IPS-15b (cell line): Measurements from ENCODE around the gene ZNF410.
"Not testable (repeated sequence)": the region's sequence is repeated elsewhere in the genome, so short reads cannot be mapped to it uniquely, and the experiment has no call there.

Experiments
- H3K27me3 ChIP-seq: one replicate; pipeline ENCODE4 v1.6.1; 2013; ENCODE audit warnings: low read length; ENCODE audit not compliant: control insufficient read depth, insufficient read depth
- H3K36me3 ChIP-seq: one replicate; pipeline ENCODE4 v1.6.1; 2013; ENCODE audit warnings: low read length; ENCODE audit not compliant: control insufficient read depth, insufficient read depth
- H3K4me1 ChIP-seq: one replicate; pipeline ENCODE4 v1.6.1; 2013; ENCODE audit warnings: mild to moderate bottlenecking, low read length; ENCODE audit not compliant: control insufficient read depth, insufficient read depth
- H3K4me3 ChIP-seq: one replicate; pipeline ENCODE4 v1.5.1; 2013; ENCODE audit warnings: low read depth, low read length
- H3K9ac ChIP-seq: one replicate; pipeline ENCODE4 v1.6.1; 2013; ENCODE audit warnings: low read depth, mild to moderate bottlenecking, low read length
- H3K9me3 ChIP-seq: one replicate; pipeline ENCODE4 v1.6.1; 2013; ENCODE audit warnings: mild to moderate bottlenecking, low read length; ENCODE audit not compliant: control insufficient read depth, insufficient read depth

The ZNF410 gene, protein sequence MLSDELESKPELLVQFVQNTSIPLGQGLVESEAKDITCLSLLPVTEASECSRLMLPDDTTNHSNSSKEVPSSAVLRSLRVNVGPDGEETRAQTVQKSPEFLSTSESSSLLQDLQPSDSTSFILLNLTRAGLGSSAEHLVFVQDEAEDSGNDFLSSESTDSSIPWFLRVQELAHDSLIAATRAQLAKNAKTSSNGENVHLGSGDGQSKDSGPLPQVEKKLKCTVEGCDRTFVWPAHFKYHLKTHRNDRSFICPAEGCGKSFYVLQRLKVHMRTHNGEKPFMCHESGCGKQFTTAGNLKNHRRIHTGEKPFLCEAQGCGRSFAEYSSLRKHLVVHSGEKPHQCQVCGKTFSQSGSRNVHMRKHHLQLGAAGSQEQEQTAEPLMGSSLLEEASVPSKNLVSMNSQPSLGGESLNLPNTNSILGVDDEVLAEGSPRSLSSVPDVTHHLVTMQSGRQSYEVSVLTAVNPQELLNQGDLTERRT

DNA sequence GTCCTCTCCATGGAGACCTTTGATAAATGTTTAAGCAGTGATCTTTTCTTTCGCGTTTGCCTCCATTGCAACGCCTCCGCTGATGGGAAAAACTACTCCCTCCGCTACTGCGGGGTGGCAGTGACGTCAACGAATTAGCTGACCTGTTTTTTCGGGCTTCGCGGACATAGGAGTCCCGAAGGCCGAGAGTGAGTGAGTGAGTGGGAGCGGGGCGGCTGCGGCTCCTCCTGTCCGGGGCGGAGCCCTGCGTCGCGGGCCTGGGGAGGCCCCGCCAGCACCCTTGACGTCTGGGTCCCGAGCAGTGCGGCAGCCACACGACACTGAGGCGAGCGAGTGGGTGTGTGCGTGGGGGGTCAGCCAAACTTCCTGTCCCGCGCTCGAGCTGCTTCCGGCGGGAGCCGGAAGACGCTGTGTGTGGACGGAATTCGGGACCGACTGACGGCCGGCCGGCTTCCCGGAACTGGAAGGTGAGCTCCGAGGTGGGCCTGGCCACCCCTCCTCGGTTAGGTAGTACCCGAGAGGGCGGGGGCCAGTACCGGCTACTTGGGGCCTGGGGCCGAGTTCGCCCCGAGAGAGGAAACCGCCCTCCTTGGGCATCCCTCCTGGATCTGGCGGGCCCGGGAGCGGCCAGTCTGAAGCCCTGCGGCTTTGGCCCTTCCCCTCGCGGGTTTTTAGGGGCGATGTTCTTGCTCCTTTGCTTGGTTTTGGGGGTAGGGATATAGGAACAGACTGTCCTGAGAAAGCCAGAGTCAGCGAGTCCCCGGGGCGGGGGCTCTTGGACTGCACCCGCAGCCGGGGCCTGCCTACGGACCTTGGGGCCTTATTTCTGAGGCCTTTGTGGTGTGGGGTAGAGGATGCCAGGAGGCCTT, at the start of gene ZNF410:
Gene ZNF410 (plus strand): TSS at position 411 of the 869 bp plus-strand sequence. CDS start 5,317 bp downstream, outside the sequence.
- Histone ChIP-seq H3K27me3 (no peaks in the 10 kb centered on the region), H3K4me1 (no peaks in the 10 kb centered on the region), H3K9ac (peak within 1 kb of the TSS; percentile 89), H3K9me3 (no peaks in the 10 kb centered on the region), H3K4me3 (peak within 1 kb of the TSS; percentile 94), H3K36me3 (no peaks in the 10 kb centered on the region)

DNA sequence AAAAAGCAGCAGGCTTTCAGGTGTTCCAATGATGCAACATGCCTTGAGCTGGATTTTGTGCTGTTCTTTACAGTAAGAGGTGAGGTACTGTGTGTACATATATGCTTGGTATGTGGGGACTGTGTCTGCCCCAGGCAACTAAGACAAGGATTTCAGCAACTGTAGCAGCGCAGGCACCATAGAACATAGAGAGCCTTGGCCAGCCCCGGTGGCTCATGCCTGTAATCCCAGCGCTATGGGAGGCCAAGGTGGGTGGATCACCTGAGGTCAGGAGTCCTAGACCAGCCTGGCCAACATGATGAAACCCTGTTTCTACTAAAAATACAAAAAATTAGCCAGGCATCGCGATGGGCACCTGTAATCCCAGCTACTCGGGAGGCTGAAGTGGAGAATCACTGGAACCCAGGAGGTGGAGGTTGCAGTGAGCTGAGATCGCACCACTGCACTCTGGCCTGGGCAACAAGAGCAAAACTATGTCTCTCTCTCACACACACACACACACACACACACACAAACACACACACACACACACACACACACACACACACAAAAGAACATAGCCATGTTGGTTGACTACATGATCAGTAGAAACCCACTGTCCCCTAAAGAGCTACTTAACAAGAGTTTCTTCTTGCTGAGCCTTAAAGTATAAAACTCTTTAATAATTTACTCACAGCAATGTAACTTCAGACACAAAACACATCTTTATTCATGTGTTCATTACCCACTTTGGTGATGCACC, 48.2 kb upstream of the ZNF410 start:
- not testable (repeated sequence) for H3K4me3 ChIP-seq

GRCh38 chr14:73842201-73842600, 44.5 kb upstream of the ZNF410 start:
- no peak overlapping the region for H3K4me3 ChIP-seq
- no peak overlapping the region for H3K9ac ChIP-seq

More for the DNA sequence above, 48.2 kb upstream of the ZNF410 start:
- H3K4me1 ChIP-seq, result peaks cover 14% of the 10 kb centered on the region
- H3K9ac ChIP-seq, H3K36me3 ChIP-seq, H3K27me3 ChIP-seq, H3K9me3 ChIP-seq: not testable (repeated sequence)

GRCh38 chr14:73842851-73843250, 43.8 kb upstream of the ZNF410 start:
- Histone ChIP-seq H3K4me1 (no peaks in the 10 kb centered on the region), H3K9me3 (no peaks in the 10 kb centered on the region), H3K36me3 (no peaks in the 10 kb centered on the region), H3K9ac (no peak overlapping the region), H3K4me3 (no peak overlapping the region), H3K27me3 (no peaks in the 10 kb centered on the region)

More at GRCh38 chr14:73842201-73842600, 44.5 kb upstream of the ZNF410 start:
- Histone ChIP-seq H3K4me1 (no peaks in the 10 kb centered on the region), H3K9me3 (no peaks in the 10 kb centered on the region), H3K36me3 (no peaks in the 10 kb centered on the region), H3K27me3 (no peaks in the 10 kb centered on the region)

GRCh38 chr14:73843296-73843695, 43.4 kb upstream of the ZNF410 start:
- no peak overlapping the region for H3K4me3 ChIP-seq
- H3K36me3 ChIP-seq, result no peaks in the 10 kb centered on the region
- H3K9ac ChIP-seq, result no peak overlapping the region
- H3K4me1 ChIP-seq, result no peaks in the 10 kb centered on the region
- no peaks in the 10 kb centered on the region for H3K27me3 ChIP-seq
- no peaks in the 10 kb centered on the region for H3K9me3 ChIP-seq

DNA sequence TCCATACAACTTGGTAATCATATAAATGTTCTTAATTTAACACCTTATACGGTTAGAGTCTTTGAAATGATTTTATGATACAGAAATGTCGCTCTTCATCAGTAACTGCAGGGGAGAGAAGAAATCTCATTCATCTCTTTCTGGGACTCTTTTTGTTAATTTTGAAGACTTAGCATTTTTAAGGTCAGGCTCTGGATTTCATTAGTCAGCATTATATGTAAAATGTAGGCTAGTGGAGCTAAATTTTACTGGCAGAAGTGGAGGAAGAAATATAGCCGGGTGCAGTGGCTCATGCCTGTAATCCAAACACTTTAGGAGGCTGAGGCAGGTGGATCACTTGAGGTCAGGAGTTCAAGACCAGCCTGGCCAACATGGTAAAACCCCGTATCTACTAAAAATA, 39.7 kb upstream of the ZNF410 start:
- Histone ChIP-seq H3K9me3 (no peaks in the 10 kb centered on the region), H3K4me3 (no peak overlapping the region), H3K4me1 (no peaks in the 10 kb centered on the region), H3K27me3 (no peaks in the 10 kb centered on the region), H3K9ac (no peak overlapping the region), H3K36me3 (no peaks in the 10 kb centered on the region)

- Histone ChIP-seq H3K4me1 (no peaks in the 10 kb centered on the region), H3K27me3 (no peaks in the 10 kb centered on the region), H3K4me3 (peak overlapping the region; percentile 97), H3K36me3 (no peaks in the 10 kb centered on the region), H3K9me3 (no peaks in the 10 kb centered on the region), H3K9ac (peak overlapping the region; percentile 57)
These were observed 35.7 kb upstream of the ZNF410 start for GRCh38 chr14:73851000-73851399.

DNA sequence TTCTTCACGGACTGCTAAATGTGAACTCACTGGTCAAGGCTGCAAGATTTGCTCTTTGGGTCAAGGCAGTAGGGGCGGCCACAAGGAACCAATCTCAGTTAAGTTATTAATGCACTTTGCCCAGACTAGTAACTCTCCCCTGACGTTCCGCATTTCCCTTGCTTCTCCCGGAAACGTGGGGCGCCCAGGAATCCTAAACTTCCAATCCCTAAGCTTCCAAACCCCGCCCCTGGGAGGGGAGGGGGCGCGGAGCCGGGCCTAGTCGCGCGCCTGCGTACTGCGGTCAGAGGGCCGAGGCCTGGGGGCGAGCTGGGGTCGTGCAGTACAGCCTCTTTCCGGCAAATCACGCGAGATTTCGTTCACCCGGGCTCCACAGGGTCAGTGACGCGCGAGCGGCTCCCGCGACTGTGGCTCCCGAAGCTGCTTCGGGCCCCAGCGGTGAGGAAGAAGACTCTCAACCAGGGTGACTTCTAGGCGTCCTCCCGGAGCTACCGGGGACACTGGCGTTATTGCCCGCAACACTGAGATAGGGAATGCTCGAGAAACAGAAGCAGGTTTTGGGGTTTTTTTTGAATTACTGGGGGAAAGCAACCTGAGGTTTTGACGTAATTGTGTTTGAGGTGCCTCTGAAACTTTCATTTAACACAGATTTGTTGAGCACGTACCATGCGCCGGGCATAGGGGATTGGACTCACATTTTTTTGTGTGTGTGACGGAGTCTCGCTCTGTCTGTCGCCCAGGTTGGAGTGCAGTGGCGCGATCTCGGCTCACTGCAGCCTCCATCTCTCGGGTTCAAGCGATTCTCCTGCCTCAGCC, 34.9 kb upstream of the ZNF410 start, which contains the start of gene PTGR2:
Gene PTGR2 (plus strand): TSS at position 265 of the 816 bp plus-strand sequence. CDS start 7,032 bp downstream, outside the sequence.
- H3K9me3 ChIP-seq, result no peaks in the 10 kb centered on the region
- H3K36me3 ChIP-seq, result no peaks in the 10 kb centered on the region
- H3K4me1 ChIP-seq, result no peaks in the 10 kb centered on the region
- H3K4me3 ChIP-seq, result peak within 1 kb of the TSS; percentile 97
- H3K9ac ChIP-seq, result peak within 1 kb of the TSS; percentile 98
- H3K27me3 ChIP-seq, result no peaks in the 10 kb centered on the region

GRCh38 chr14:73859145-73859544, 27.5 kb upstream of the ZNF410 start:
- no peak overlapping the region for H3K4me3 ChIP-seq
- H3K27me3 ChIP-seq, result no peaks in the 10 kb centered on the region
- no peak overlapping the region for H3K9ac ChIP-seq
- no peaks in the 10 kb centered on the region for H3K4me1 ChIP-seq
- no peaks in the 10 kb centered on the region for H3K9me3 ChIP-seq
- H3K36me3 ChIP-seq, result peaks cover 3% of the 10 kb centered on the region

GRCh38 chr14:73861073-73861472, 25.6 kb upstream of the ZNF410 start:
- Histone ChIP-seq H3K4me3 (no peak overlapping the region), H3K4me1 (no peaks in the 10 kb centered on the region), H3K36me3 (peaks cover 6% of the 10 kb centered on the region), H3K27me3 (no peaks in the 10 kb centered on the region), H3K9ac (no peak overlapping the region), H3K9me3 (no peaks in the 10 kb centered on the region)
